GM13977 (cell line): ENCODE data around the gene JMY.

Experiments
- DNase-seq: peaks from one replicate; pipeline ENCODE4 v3.0.0; 2012; ENCODE audit warnings: low spot score
- CTCF ChIP-seq: IDR thresholded peaks from 2 replicates; pipeline ENCODE4 v1.5.1; 2012; ENCODE audit warnings: mild to moderate bottlenecking, control low read depth; ENCODE audit not compliant: insufficient read depth; ENCODE audit errors: extremely low read depth, missing control alignments
- in situ Hi-C: fragments of 300-500 bp; cut with MboI; formaldehyde crosslinking; loops from one replicate; pipeline ENCODE4 v1.12.0; 2022; ENCODE audit warnings: low sequenced_read_pairs, low pct_unique_long_range_greater_than_20kb, mixed read lengths, inconsistent platforms; ENCODE audit not compliant: unreplicated experiment

JMY gene

DNA sequence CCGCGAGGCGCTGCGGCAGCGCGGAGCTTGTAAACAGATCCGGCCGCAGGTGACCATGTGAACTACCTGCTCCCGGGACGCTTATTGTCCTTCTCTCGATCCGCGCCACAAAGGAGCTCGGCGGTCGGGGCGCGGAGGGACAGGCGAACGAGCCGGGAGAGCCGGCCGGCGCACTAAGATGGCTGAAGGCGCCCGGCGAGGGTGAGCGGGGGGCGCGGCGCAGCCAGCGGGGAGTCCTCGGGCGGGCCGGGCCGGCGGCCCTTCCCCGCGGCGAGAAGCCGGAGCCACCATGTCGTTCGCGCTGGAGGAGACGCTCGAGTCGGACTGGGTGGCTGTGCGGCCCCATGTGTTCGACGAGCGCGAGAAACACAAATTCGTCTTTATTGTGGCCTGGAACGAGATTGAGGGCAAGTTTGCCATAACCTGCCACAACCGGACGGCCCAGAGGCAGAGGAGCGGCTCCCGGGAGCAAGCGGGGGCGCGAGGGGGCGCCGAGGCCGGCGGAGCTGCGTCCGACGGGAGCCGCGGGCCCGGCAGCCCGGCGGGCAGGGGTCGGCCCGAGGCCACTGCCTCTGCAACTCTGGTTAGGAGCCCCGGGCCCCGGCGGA is 535 bp downstream of the JMY start:
- peak; percentile 65 for DNase-seq
- in situ Hi-C loops = no loop called here
- peak; percentile 15 for TF ChIP-seq CTCF

- in situ Hi-C loops = no loop called here
- TF ChIP-seq CTCF = no peak
- peak; percentile 59 for DNase-seq
Measured at GRCh38 chr5:79236970-79237739, 1.2 kb downstream of the JMY start.

- in situ Hi-C loops = no loop called here
- DNase-seq = peak; percentile 47
- no peak for TF ChIP-seq CTCF
Measured at GRCh38 chr5:79237740-79238560, 2.0 kb downstream of the JMY start.

DNA sequence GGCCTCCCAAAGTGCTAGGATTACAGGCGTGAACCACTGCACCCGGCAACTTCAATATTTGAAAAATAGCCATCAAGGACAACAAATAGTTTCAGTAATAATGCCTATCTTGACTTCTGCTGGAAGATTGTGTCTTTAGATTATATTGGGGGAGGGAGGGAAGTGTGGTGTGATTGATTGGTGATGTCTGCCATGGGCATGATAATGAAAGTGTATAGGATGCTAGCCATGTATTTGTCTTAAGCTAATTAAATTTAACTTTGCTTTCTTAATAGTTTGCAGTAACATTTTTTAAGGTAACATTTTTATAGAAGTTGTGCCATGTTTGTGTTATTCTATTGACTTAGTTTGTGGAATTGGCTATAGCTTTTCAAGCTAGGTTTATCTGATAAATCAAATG is 4.6 kb downstream of the JMY start:
- in situ Hi-C loops = no loop called here
- DNase-seq = no peak
- TF ChIP-seq CTCF = no peak

DNA sequence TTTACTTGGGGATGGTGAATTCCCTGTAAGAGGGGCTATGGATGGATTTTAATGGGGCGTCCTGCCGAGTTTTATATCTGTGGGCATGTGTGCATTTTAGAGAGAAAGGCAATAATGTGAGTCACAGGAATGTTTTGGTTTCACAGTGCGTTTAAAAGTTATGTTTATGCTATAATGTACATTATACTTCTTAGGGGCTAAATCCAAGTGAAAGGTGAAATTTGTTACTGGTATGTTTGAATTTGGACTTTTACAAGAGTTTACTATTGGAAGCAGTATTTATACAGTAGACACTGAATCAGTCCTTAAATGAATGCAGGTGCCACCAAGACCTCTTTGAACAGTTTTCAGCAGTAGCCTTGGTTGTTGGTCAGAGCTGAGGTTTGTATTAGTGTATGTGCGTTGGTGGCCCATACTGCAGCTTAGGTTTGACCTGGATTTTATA is 5.6 kb downstream of the JMY start:
- TF ChIP-seq CTCF = no peak
- in situ Hi-C loops = no loop called here
- no peak for DNase-seq

- no peak for DNase-seq
- in situ Hi-C loops = no loop called here
- TF ChIP-seq CTCF = no peak
Measured at GRCh38 chr5:79242242-79243039, 6.5 kb downstream of the JMY start.
